DOHH2 (cell line): ENCODE data around the gene RAET1L.

Experiments used
- H3F3A ChIP-seq: fragments of 200-600 bp; sonication (generic), shearing (Covaris generic); 2 replicates; pipeline ENCODE4 v1.6.0; 2016; ENCODE audit warnings: antibody characterized with exemption, mild to moderate bottlenecking; ENCODE audit not compliant: control insufficient read depth, insufficient read depth
- H3K27ac ChIP-seq: fragments of 200-600 bp; sonication (generic); 2 replicates; pipeline ENCODE4 v1.5.1; 2014; ENCODE audit warnings: low read depth, mild to moderate bottlenecking, low read length, moderate library complexity
- H3K27me3 ChIP-seq: fragments of 200-600 bp; sonication (generic); 2 replicates; pipeline ENCODE4 v1.6.1; 2014; ENCODE audit warnings: mild to moderate bottlenecking, low read length, mixed read lengths; ENCODE audit not compliant: control insufficient read depth
- H3K36me3 ChIP-seq: fragments of 200-600 bp; sonication (generic); 2 replicates; pipeline ENCODE4 v1.6.1; 2014; ENCODE audit warnings: mild to moderate bottlenecking, low read length, moderate library complexity, mixed read lengths; ENCODE audit not compliant: control insufficient read depth
- H3K4me1 ChIP-seq: fragments of 200-600 bp; sonication (generic); 2 replicates; pipeline ENCODE4 v1.6.1; 2014; ENCODE audit warnings: mild to moderate bottlenecking, low read length, mixed read lengths; ENCODE audit not compliant: control insufficient read depth
- H3K4me2 ChIP-seq: fragments of 200-600 bp; sonication (generic); 2 replicates; pipeline ENCODE4 v1.6.0; 2014; ENCODE audit warnings: mild to moderate bottlenecking, low read length, moderate library complexity
- H3K4me3 ChIP-seq: fragments of 200-600 bp; sonication (generic); 2 replicates; pipeline ENCODE4 v1.5.1; 2014; ENCODE audit warnings: mild to moderate bottlenecking, low read length, mixed read lengths
- H3K79me2 ChIP-seq: fragments of 200-600 bp; sonication (generic); 2 replicates; pipeline ENCODE4 v1.6.1; 2014; ENCODE audit warnings: mild to moderate bottlenecking, low read length, mixed read lengths; ENCODE audit not compliant: control insufficient read depth
- H3K9me2 ChIP-seq: fragments of 200-600 bp; sonication (generic); replicated peaks from 2 replicates; pipeline ENCODE4 v1.6.1; 2014; ENCODE audit warnings: mild to moderate bottlenecking, low read length, mixed read lengths; ENCODE audit not compliant: control insufficient read depth
- H3K9me3 ChIP-seq: fragments of 200-600 bp; sonication (generic); 2 replicates; pipeline ENCODE4 v1.6.1; 2014; ENCODE audit warnings: antibody characterized with exemption, low read length, mixed read lengths; ENCODE audit not compliant: control insufficient read depth, insufficient read depth
- H4K20me1 ChIP-seq: fragments of 200-600 bp; sonication (generic); 2 replicates; pipeline ENCODE4 v1.6.0; 2014; ENCODE audit warnings: low read depth, mild to moderate bottlenecking, antibody characterized with exemption, low read length, moderate library complexity; ENCODE audit not compliant: control insufficient read depth, insufficient read depth
- EZH2phosphoT487 ChIP-seq: fragments of 200-600 bp; sonication (generic); IDR thresholded peaks from 2 replicates; pipeline ENCODE4 v1.6.1; 2017; ENCODE audit warnings: borderline replicate concordance, mild to moderate bottlenecking, antibody characterized with exemption, low read length, moderate library complexity, mixed read lengths
- TF ChIP-seq, protein P1 (sequence below): fragments of 200-600 bp; sonication (generic); IDR thresholded peaks from one replicate; pipeline ENCODE4 v1.5.1; 2014; ENCODE audit warnings: antibody characterized with exemption, mild to moderate bottlenecking, low read depth, low read length; ENCODE audit not compliant: poor library complexity, severe bottlenecking

The RAET1L gene

GRCh38 chr6:149990661-149991471, 34.5 kb downstream of the RAET1L start:
- no peaks in the 10 kb centered on the region for H3K36me3 ChIP-seq
- H3F3A ChIP-seq = no peaks in the 10 kb centered on the region
- H3K27ac ChIP-seq = no peak overlapping the region
- peak; percentile 92 for TF ChIP-seq EZH2phosphoT487
- TF ChIP-seq, protein P1, sequence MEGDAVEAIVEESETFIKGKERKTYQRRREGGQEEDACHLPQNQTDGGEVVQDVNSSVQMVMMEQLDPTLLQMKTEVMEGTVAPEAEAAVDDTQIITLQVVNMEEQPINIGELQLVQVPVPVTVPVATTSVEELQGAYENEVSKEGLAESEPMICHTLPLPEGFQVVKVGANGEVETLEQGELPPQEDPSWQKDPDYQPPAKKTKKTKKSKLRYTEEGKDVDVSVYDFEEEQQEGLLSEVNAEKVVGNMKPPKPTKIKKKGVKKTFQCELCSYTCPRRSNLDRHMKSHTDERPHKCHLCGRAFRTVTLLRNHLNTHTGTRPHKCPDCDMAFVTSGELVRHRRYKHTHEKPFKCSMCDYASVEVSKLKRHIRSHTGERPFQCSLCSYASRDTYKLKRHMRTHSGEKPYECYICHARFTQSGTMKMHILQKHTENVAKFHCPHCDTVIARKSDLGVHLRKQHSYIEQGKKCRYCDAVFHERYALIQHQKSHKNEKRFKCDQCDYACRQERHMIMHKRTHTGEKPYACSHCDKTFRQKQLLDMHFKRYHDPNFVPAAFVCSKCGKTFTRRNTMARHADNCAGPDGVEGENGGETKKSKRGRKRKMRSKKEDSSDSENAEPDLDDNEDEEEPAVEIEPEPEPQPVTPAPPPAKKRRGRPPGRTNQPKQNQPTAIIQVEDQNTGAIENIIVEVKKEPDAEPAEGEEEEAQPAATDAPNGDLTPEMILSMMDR = no peak
- no peaks in the 10 kb centered on the region for H4K20me1 ChIP-seq
- H3K79me2 ChIP-seq = no peaks in the 10 kb centered on the region
- H3K4me3 ChIP-seq = peak overlapping the region; percentile 67
- H3K27me3 ChIP-seq = peaks cover 75% of the 10 kb centered on the region
- H3K9me2 ChIP-seq = no peaks in the 10 kb centered on the region
- H3K4me1 ChIP-seq = peaks cover 21% of the 10 kb centered on the region
- H3K9me3 ChIP-seq = 0 out of 2 replicates have a peak, but pooled peaks cover 3% of the 10 kb centered on the region
- H3K4me2 ChIP-seq = peak overlapping the region; percentile 82

DNA sequence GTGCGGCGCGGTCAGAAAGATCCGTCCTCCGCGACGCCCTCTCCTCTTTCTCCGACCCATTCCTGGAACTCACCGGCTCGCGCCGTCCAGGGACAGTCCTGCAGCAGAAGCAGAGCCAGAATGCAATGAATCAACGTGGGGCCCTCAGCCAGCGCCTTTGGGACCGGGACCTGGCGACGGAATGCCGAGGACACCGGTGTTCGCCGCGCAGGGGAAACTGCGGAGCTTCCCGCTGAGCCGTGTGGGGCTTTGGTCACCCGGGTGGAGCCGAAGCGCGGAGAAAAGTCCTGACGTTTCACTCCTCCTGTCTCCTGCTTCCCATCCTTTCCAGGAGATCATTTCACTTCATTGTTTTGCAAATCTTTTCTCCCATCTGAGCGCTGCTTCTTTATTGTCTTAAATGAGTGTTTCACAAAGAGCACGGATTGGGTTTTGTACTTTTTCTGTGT, 35.1 kb downstream of the RAET1L start:
- Histone ChIP-seq H3K4me3 (peak overlapping the region; percentile 67), H3K79me2 (no peaks in the 10 kb centered on the region), H3K36me3 (no peaks in the 10 kb centered on the region), H3K27me3 (peaks cover 82% of the 10 kb centered on the region), H3K27ac (no peak overlapping the region), H3F3A (no peaks in the 10 kb centered on the region), H3K9me3 (0 out of 2 replicates have a peak, but pooled peaks cover 3% of the 10 kb centered on the region), H3K4me2 (peak overlapping the region; percentile 82), H4K20me1 (no peaks in the 10 kb centered on the region), H3K9me2 (no peaks in the 10 kb centered on the region), H3K4me1 (peaks cover 21% of the 10 kb centered on the region)
- TF ChIP-seq, protein P1 = no peak
- no peak for TF ChIP-seq EZH2phosphoT487

- H3K4me3 ChIP-seq = no peak overlapping the region
- no peak overlapping the region for H3K4me2 ChIP-seq
- no peaks in the 10 kb centered on the region for H3F3A ChIP-seq
- no peaks in the 10 kb centered on the region for H3K79me2 ChIP-seq
- no peak overlapping the region for H3K27ac ChIP-seq
- peaks cover 21% of the 10 kb centered on the region for H3K4me1 ChIP-seq
- TF ChIP-seq, protein P1 = no peak
- H4K20me1 ChIP-seq = no peaks in the 10 kb centered on the region
- peaks cover 84% of the 10 kb centered on the region for H3K27me3 ChIP-seq
- 0 out of 2 replicates have a peak, but pooled peaks cover 3% of the 10 kb centered on the region for H3K9me3 ChIP-seq
- no peaks in the 10 kb centered on the region for H3K36me3 ChIP-seq
- H3K9me2 ChIP-seq = no peaks in the 10 kb centered on the region
Measured at GRCh38 chr6:149988550-149989346, 36.6 kb downstream of the RAET1L start.
